Muscle of back (tissue), 11 donors: Measurements from ENCODE around the gene MESD. TPM values are rescaled to one million over a fixed set of nuclear protein-coding genes. Genes with fewer than 3 reads are reported as not detected.
A peak's percentile ranks its signal among the peaks of the same experiment; 100 is the strongest.

Experiments used
- DNase-seq, 3 donors: peaks; one replicate each; pipeline versions ENCODE4 v3.0.0 to v3.0.0-alpha.2; 2013
- polyA plus RNA-seq, 10 donors: library from polyadenylated mRNA; unstranded; fragments of 120-200 nt; gene quantifications; one replicate each; pipeline ENCODE4 v1.2.1, GENCODE V29; 2013; ENCODE audit not compliant: insufficient read length in 10 of 10

MESD gene
- polyA plus RNA-seq, 10 donors, result 18.2 to 25.8 (median 21.2) TPM

DNA sequence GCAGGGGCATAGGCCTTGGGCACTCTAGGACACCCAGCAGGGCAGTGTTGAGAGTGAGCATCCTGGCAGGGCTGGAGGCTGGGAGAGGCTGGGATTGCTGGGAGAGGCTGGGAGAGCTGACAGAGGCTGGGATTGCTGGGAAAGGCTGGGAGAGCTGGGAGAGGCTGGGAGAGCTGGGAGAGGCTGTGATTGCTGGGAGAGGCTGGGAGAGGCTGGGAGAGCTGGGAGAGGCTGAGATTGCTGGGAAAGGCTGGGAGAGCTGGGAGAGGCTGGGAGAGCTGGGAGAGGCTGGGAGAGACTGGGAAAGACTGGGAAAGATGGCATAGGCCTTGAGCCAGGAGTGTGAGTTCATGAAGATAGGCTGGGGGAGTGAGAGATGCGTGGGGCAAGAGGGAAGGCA, 77.8 kb downstream of the MESD start:
- no peak for DNase-seq

DNA sequence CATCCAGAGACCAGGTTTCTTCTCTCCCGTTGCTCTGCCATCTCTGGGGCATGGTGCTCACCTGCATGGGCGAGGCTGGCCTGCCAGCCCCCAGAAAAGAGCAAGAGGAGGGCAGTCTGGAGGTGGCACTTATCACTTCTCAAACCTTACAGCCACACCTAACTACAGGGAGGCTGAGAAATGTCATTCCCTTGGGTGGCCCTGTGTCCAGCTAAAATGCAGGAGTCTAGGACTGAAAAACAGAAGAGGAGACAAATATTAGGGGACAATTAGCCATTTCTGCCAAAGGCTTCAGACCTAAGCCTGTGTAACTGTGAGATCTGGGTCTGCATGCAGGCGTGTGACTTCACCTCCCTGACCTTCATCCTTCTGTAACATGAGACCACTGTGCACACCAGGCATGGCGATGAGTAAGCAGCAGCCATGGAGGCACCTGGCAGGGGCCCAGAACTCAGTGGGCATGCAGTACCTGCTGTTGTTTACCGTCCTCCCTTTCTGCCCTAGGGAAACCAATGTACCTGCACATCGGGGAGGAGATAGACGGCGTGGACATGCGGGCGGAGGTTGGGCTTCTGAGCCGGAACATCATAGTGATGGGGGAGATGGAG, 83.4 kb downstream of the MESD start:
- no peak for DNase-seq

DNA sequence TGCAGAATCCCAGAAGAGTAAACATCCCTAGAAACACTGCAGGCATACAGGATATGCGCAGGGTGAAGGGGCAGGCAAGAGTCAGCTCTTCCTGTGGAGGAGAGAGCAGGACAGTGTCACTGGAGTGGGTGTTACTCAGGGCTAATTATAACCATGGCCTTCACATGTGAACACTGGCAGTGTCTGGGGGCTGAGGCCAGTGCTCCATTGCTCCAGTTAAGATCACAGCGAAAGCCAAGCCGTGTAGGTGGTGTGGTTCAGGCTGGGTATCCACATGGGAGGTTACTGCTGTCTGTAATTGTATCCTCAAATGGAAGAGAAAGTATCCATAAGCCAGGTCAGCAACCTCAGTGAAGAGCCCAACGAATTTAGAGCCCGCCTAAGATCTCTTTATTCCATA, 84.6 kb downstream of the MESD start:
- no peak for DNase-seq

- peak in 1 of 3 donors; percentile 43 for DNase-seq
Observed at GRCh38 chr15:80902298-80902801, 87.3 kb downstream of the MESD start.

- no peak for DNase-seq
Observed at GRCh38 chr15:80898040-80898439, 91.6 kb downstream of the MESD start.

Other genes with a start within 250 kb of the MESD start
- 1 to 10 TPM in 9 of 10 donors, under 1 TPM in 1; 0.94 to 3.5 (median 2.0) TPM for gene CEMIP, start 210.4 kb downstream of the MESD start, polyA plus RNA-seq
- gene TLNRD1, start 11.1 kb upstream of the MESD start, polyA plus RNA-seq, result 10 to 100 TPM; 10.1 to 17.7 (median 12.2) TPM
- gene CFAP161, start 144.5 kb upstream of the MESD start, polyA plus RNA-seq, result 1 to 10 TPM in 1 of 10 donors, under 1 TPM in 8, not detected in 1; 0.27 to 1.3 (median 0.56) TPM
- gene IL16, start 207.1 kb upstream of the MESD start, polyA plus RNA-seq, result 10 to 100 TPM in 1 of 10 donors, 1 to 10 TPM in 9; 5.8 to 15.2 (median 8.1) TPM